ENCODE results near the gene PRKAG1. TPM values are rescaled to one million over a fixed set of nuclear protein-coding genes. Genes with fewer than 3 reads are reported as not detected.

Gene PRKAG1
- total RNA-seq, 4 donors from 2014 or later = 34.7 to 46.6 (median 39.6) TPM

GRCh38 chr12:48973941-48974673 is 44.5 kb downstream of the PRKAG1 start:
- TF ChIP-seq POLR2A (IDR thresholded peaks at IDR 0.05) = no peak
- TF ChIP-seq, protein P1, sequence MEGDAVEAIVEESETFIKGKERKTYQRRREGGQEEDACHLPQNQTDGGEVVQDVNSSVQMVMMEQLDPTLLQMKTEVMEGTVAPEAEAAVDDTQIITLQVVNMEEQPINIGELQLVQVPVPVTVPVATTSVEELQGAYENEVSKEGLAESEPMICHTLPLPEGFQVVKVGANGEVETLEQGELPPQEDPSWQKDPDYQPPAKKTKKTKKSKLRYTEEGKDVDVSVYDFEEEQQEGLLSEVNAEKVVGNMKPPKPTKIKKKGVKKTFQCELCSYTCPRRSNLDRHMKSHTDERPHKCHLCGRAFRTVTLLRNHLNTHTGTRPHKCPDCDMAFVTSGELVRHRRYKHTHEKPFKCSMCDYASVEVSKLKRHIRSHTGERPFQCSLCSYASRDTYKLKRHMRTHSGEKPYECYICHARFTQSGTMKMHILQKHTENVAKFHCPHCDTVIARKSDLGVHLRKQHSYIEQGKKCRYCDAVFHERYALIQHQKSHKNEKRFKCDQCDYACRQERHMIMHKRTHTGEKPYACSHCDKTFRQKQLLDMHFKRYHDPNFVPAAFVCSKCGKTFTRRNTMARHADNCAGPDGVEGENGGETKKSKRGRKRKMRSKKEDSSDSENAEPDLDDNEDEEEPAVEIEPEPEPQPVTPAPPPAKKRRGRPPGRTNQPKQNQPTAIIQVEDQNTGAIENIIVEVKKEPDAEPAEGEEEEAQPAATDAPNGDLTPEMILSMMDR (IDR thresholded peaks at IDR 0.05) = peak in 3 of 4 experiments; percentile 10 to 13 (median 10)
- H3K4me3 ChIP-seq = no peak overlapping the region
- peaks cover 0 to 19% of the 10 kb centered on the region in 2 donors for H3K4me1 ChIP-seq
- H3K27me3 ChIP-seq = peaks cover 31 to 41% of the 10 kb centered on the region in 2 donors
- no peak overlapping the region for H3K27ac ChIP-seq
- H3K9me3 ChIP-seq = no peaks in the 10 kb centered on the region
- no peak for DNase-seq
- intact Hi-C loops (cut with DNase I; ENCODE audit: low total_unique reads) = no loop called here
- no peaks in the 10 kb centered on the region for H3K36me3 ChIP-seq

DNA sequence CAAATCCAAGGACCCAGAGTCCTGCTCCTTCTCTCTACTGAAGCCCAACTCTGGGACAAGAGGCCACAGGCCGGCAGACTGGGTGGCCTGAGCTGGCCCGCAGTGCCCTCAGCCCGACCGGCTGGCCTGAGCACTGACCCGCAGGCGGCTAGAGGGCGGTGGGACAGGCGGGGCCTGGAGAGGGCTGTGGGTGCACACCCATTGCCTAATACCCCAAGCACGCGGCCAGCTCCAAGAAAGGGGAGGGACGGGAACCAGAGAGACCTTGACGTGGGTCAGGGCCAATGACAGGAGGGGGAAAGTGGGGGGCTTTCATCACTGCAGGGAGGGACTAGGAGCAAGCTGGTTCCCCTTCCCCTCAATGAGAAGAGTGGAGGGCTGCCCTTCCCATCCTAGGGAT is 45.0 kb downstream of the PRKAG1 start:
- Histone ChIP-seq H3K4me3 (no peak overlapping the region), H3K4me1 (peaks cover 0 to 13% of the 10 kb centered on the region in 2 donors), H3K9me3 (no peaks in the 10 kb centered on the region), H3K36me3 (no peaks in the 10 kb centered on the region), H3K27me3 (peaks cover 29 to 36% of the 10 kb centered on the region in 2 donors), H3K27ac (no peak overlapping the region)
- TF ChIP-seq POLR2A (IDR thresholded peaks at IDR 0.05) = no peak
- TF ChIP-seq, protein P1 (IDR thresholded peaks at IDR 0.05) = no peak
- intact Hi-C loops (cut with DNase I; ENCODE audit: low total_unique reads) = no loop called here
- no peak for DNase-seq

DNA sequence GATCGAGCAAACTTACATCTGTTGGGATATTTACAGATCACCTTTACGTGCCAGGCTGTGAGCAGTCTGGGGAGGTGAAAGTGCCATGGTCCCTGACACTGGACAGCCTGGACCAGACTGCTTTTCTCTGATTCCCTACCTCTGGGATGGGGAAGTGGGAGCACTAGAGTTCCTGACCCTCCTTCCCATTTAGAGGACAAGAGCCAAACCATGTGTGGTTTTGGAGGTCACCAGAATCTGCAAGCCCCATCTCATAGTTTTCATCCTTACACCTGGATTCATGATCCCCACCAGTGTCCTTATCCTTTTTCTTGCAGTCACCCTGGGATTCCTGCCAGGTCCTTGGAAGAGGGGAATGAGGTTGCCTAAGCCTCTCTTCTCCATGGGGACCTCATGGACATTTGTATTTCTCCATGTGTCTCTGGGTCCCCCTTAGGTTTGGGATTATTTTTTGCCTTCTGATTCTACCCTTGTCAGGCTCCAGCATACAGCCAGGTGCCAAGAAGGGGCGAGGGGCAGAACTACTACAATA is 45.6 kb downstream of the PRKAG1 start:
- Histone ChIP-seq H3K9me3 (no peaks in the 10 kb centered on the region), H3K27me3 (peaks cover 24 to 31% of the 10 kb centered on the region in 2 donors), H3K36me3 (no peaks in the 10 kb centered on the region), H3K27ac (no peak overlapping the region), H3K4me1 (peaks cover 0 to 8% of the 10 kb centered on the region in 2 donors), H3K4me3 (no peak overlapping the region)
- intact Hi-C loops (cut with DNase I; ENCODE audit: low total_unique reads) = no loop called here
- DNase-seq = no peak
- TF ChIP-seq, protein P1 (IDR thresholded peaks at IDR 0.05) = no peak
- TF ChIP-seq POLR2A (IDR thresholded peaks at IDR 0.05) = no peak

- TF ChIP-seq POLR2A (IDR thresholded peaks at IDR 0.05) = no peak
These were observed 46.2 kb downstream of the PRKAG1 start for GRCh38 chr12:48972213-48972951.

DNA sequence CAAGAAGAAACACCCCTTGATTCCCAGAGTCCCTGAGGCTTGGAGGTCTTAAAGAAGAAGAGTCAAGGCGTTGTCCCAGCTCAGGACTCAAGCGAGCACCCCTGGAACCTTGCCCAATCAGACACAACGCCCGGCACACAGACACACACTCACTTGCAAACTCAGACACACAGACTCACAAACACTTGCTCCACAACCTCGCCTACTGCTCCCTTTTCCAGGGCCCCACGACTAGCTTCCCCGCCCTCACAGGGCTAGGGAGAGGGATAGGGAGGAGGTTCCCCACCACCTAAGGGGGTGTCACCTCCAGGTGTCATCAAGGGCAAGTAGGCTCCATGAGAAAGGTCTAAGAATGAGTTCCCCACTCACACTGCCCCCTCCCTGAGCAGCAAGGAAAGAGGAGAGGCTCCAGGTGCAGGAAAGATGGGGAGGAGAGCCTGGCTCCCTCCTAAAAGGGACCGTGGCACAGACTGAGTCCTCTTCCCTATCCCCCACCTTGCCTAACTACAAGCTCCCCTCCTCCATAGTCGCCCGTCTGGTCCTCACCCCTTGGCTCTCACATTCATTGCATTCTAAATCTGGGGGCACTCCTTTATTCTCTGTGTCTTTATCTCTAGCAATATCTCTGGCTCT is 47.8 kb downstream of the PRKAG1 start:
- H3K4me1 ChIP-seq = peaks cover 0 to 7% of the 10 kb centered on the region in 2 donors
- no peak overlapping the region for H3K4me3 ChIP-seq
- H3K27ac ChIP-seq = no peak overlapping the region
- intact Hi-C loops (cut with DNase I; ENCODE audit: low total_unique reads) = no loop called here
- TF ChIP-seq, protein P1 (IDR thresholded peaks at IDR 0.05) = no peak
- no peak for TF ChIP-seq POLR2A (IDR thresholded peaks at IDR 0.05)
- no peak for DNase-seq
- peaks cover 21 to 25% of the 10 kb centered on the region in 2 donors for H3K27me3 ChIP-seq
- H3K36me3 ChIP-seq = no peaks in the 10 kb centered on the region
- H3K9me3 ChIP-seq = no peaks in the 10 kb centered on the region

More at GRCh38 chr12:48972213-48972951, 46.2 kb downstream of the PRKAG1 start:
- DNase-seq = no peak
- Histone ChIP-seq H3K9me3 (no peaks in the 10 kb centered on the region), H3K4me1 (peaks cover 0 to 7% of the 10 kb centered on the region in 2 donors), H3K36me3 (no peaks in the 10 kb centered on the region), H3K4me3 (no peak overlapping the region), H3K27me3 (peaks cover 21 to 25% of the 10 kb centered on the region in 2 donors), H3K27ac (no peak overlapping the region)
- intact Hi-C loops (cut with DNase I; ENCODE audit: low total_unique reads) = no loop called here
